ENCODE data around the gene FABP1. TPM values are rescaled to one million over a fixed set of nuclear protein-coding genes. Genes with fewer than 3 reads are reported as not detected.

The FABP1 gene
- total RNA-seq: not detected

- no peak for DNase-seq
- Mint-ChIP-seq H3K27ac (no peak within 1 kb of the TSS), H3K4me3 (no peak within 1 kb of the TSS), H3K4me1 (no peaks in the 10 kb centered on the region), H3K9me3 (no peaks in the 10 kb centered on the region), H3K27me3 (peaks cover 2% of the 10 kb centered on the region), H3K36me3 (ENCODE audit: low read depth) (no peaks in the 10 kb centered on the region)
- ChIA-PET POLR2A (no interaction called here), CTCF (no interaction called here)
These were observed at the start of gene FABP1 for GRCh38 chr2:88127888-88128653. FABP1 (minus strand) TSS chr2:88128062; CDS start chr2:88128017, 45 bp downstream.

- Mint-ChIP-seq H3K27me3 (peaks cover 14% of the 10 kb centered on the region), H3K27ac (no peak overlapping the region), H3K4me3 (no peak overlapping the region), H3K36me3 (ENCODE audit: low read depth) (no peaks in the 10 kb centered on the region), H3K9me3 (no peaks in the 10 kb centered on the region), H3K4me1 (peaks cover 12% of the 10 kb centered on the region)
- POLR2A ChIA-PET: no interaction called here
- no peak for DNase-seq
- CTCF ChIA-PET: interaction anchor here (1.3 to 1.4 kb wide), 2 partner anchors 17 to 117 kb away, joined by 3 to 4 read pairs; no protein-coding TSS in a partner anchor
These were observed 49.7 kb upstream of the FABP1 start for GRCh38 chr2:88177556-88177955.

- POLR2A ChIA-PET: no interaction called here
- Mint-ChIP-seq H3K4me1 (peaks cover 1% of the 10 kb centered on the region), H3K9me3 (no peaks in the 10 kb centered on the region), H3K4me3 (no peak overlapping the region), H3K27me3 (peaks cover 14% of the 10 kb centered on the region), H3K27ac (no peak overlapping the region), H3K36me3 (ENCODE audit: low read depth) (no peaks in the 10 kb centered on the region)
- no peak for DNase-seq
- CTCF ChIA-PET: interaction anchor here (1.3 kb wide), 1 partner anchor 116 kb away, joined by 4 read pairs; no protein-coding TSS in a partner anchor
These were observed 48.6 kb upstream of the FABP1 start for GRCh38 chr2:88176352-88176984.

GRCh38 chr2:88172882-88173281 lies 45.0 kb upstream of the FABP1 start:
- Mint-ChIP-seq H3K9me3 (no peaks in the 10 kb centered on the region), H3K4me1 (peaks cover 5% of the 10 kb centered on the region), H3K27me3 (peaks cover 26% of the 10 kb centered on the region), H3K4me3 (no peak overlapping the region), H3K27ac (no peak overlapping the region), H3K36me3 (ENCODE audit: low read depth) (no peaks in the 10 kb centered on the region)
- CTCF ChIA-PET: no interaction called here
- POLR2A ChIA-PET: no interaction called here
- DNase-seq: no peak

GRCh38 chr2:88171966-88172365 lies 44.1 kb upstream of the FABP1 start:
- POLR2A ChIA-PET: no interaction called here
- H3K4me3 Mint-ChIP-seq: no peak overlapping the region
- no peaks in the 10 kb centered on the region for H3K36me3 Mint-ChIP-seq (ENCODE audit: low read depth)
- peaks cover 5% of the 10 kb centered on the region for H3K4me1 Mint-ChIP-seq
- H3K9me3 Mint-ChIP-seq: no peaks in the 10 kb centered on the region
- peaks cover 22% of the 10 kb centered on the region for H3K27me3 Mint-ChIP-seq
- no peak for DNase-seq
- CTCF ChIA-PET: no interaction called here
- no peak overlapping the region for H3K27ac Mint-ChIP-seq

GRCh38 chr2:88170472-88170892 lies 42.6 kb upstream of the FABP1 start:
- Mint-ChIP-seq H3K36me3 (ENCODE audit: low read depth) (no peaks in the 10 kb centered on the region), H3K27ac (no peak overlapping the region), H3K27me3 (peaks cover 23% of the 10 kb centered on the region), H3K4me1 (peaks cover 5% of the 10 kb centered on the region), H3K9me3 (no peaks in the 10 kb centered on the region), H3K4me3 (peak overlapping the region; percentile 19)
- ChIA-PET POLR2A (interaction anchor here (0.6 kb wide), 1 partner anchor 40 kb away, joined by 3 read pairs; no protein-coding TSS in a partner anchor), CTCF (no interaction called here)
- DNase-seq: no peak

- Mint-ChIP-seq H3K9me3 (no peaks in the 10 kb centered on the region), H3K27ac (no peak overlapping the region), H3K4me1 (peaks cover 5% of the 10 kb centered on the region), H3K36me3 (ENCODE audit: low read depth) (no peaks in the 10 kb centered on the region), H3K4me3 (no peak overlapping the region), H3K27me3 (peaks cover 23% of the 10 kb centered on the region)
- ChIA-PET POLR2A (no interaction called here), CTCF (interaction anchor here (2.0 kb wide), 1 partner anchor 9 kb away, joined by 10 read pairs; no protein-coding TSS in a partner anchor)
- DNase-seq: no peak
These were observed 40.5 kb upstream of the FABP1 start for GRCh38 chr2:88168386-88168785.

GRCh38 chr2:88167740-88168139 lies 39.9 kb upstream of the FABP1 start:
- Mint-ChIP-seq H3K4me1 (peaks cover 5% of the 10 kb centered on the region), H3K9me3 (no peaks in the 10 kb centered on the region), H3K4me3 (no peak overlapping the region), H3K27ac (no peak overlapping the region), H3K27me3 (peaks cover 20% of the 10 kb centered on the region), H3K36me3 (ENCODE audit: low read depth) (no peaks in the 10 kb centered on the region)
- ChIA-PET CTCF (no interaction called here), POLR2A (no interaction called here)
- no peak for DNase-seq

- H3K9me3 Mint-ChIP-seq: no peaks in the 10 kb centered on the region
- no peak overlapping the region for H3K4me3 Mint-ChIP-seq
- no peaks in the 10 kb centered on the region for H3K4me1 Mint-ChIP-seq
- no peaks in the 10 kb centered on the region for H3K36me3 Mint-ChIP-seq (ENCODE audit: low read depth)
- ChIA-PET POLR2A (no interaction called here), CTCF (no interaction called here)
- peaks cover 9% of the 10 kb centered on the region for H3K27me3 Mint-ChIP-seq
- H3K27ac Mint-ChIP-seq: no peak overlapping the region
- DNase-seq: no peak
These were observed 37.6 kb upstream of the FABP1 start for GRCh38 chr2:88165332-88166003.

GRCh38 chr2:88161446-88162244 lies 33.8 kb upstream of the FABP1 start:
- Mint-ChIP-seq H3K4me1 (no peaks in the 10 kb centered on the region), H3K27me3 (peaks cover 12% of the 10 kb centered on the region), H3K27ac (no peak overlapping the region), H3K9me3 (no peaks in the 10 kb centered on the region), H3K4me3 (no peak overlapping the region), H3K36me3 (ENCODE audit: low read depth) (no peaks in the 10 kb centered on the region)
- ChIA-PET CTCF (interaction anchor here (7.2 kb wide), 1 partner anchor 101 kb away, joined by 88 read pairs; no protein-coding TSS in a partner anchor), POLR2A (no interaction called here)
- no peak for DNase-seq

GRCh38 chr2:88160517-88160916 lies 32.7 kb upstream of the FABP1 start:
- Mint-ChIP-seq H3K27me3 (peaks cover 11% of the 10 kb centered on the region), H3K4me3 (no peak overlapping the region), H3K27ac (no peak overlapping the region), H3K9me3 (no peaks in the 10 kb centered on the region), H3K4me1 (no peaks in the 10 kb centered on the region), H3K36me3 (ENCODE audit: low read depth) (no peaks in the 10 kb centered on the region)
- ChIA-PET CTCF (interaction anchor here (0.6 to 7.2 kb wide), 9 partner anchors 8 to 179 kb away, joined by 3 to 88 read pairs (median 3); no protein-coding TSS in a partner anchor), POLR2A (interaction anchor here (1.1 kb wide), 1 partner anchor 144 kb away, joined by 4 read pairs; the partner anchor contains the start of gene RNU2-63P)
- DNase-seq: no peak

GRCh38 chr2:88159955-88160415 lies 32.1 kb upstream of the FABP1 start:
- Mint-ChIP-seq H3K9me3 (no peaks in the 10 kb centered on the region), H3K4me1 (no peaks in the 10 kb centered on the region), H3K27me3 (peaks cover 10% of the 10 kb centered on the region), H3K4me3 (no peak overlapping the region), H3K27ac (no peak overlapping the region), H3K36me3 (ENCODE audit: low read depth) (no peaks in the 10 kb centered on the region)
- ChIA-PET POLR2A (interaction anchor here (0.6 to 1.1 kb wide), 2 partner anchors 105 to 144 kb away, joined by 4 read pairs; partner anchors contain the start of gene RNU2-63P), CTCF (interaction anchor here (0.6 to 7.2 kb wide), 10 partner anchors 9 to 180 kb away, joined by 3 to 88 read pairs (median 4); no protein-coding TSS in a partner anchor)
- DNase-seq: peak; percentile 45
